ENCODE data around the gene TPRA1. TPM values are rescaled to one million over a fixed set of nuclear protein-coding genes. Genes with fewer than 3 reads are reported as not detected.

TPRA1 gene
- total and polyA plus RNA-seq, 2 experiments from 2014 or later, result 16.7 to 30.4 TPM

DNA sequence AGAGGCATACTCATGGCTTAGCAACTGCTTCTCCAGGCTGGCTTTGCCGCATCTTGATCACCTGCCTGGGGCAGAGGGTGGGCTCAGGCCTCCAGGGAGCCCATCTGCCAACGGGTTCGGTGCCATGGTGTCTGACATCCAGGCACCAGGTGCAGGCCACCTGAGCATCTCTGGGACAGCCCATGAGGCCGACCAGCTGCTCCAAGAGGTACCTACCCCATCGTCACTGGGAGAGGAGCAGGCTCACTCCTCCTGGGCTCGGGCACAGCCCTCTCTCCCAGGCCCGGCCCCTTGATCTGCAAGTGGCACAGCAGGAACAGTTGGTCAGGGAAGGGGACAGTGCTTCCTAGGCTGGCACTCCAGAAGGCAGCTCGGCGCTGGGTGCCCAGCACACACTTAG lies 21.9 kb downstream of the TPRA1 start (continued):
- TF ChIP-seq ZNF462 (CRISPR knock-in tag; IDR thresholded peaks at IDR 0.05), result no peak

DNA sequence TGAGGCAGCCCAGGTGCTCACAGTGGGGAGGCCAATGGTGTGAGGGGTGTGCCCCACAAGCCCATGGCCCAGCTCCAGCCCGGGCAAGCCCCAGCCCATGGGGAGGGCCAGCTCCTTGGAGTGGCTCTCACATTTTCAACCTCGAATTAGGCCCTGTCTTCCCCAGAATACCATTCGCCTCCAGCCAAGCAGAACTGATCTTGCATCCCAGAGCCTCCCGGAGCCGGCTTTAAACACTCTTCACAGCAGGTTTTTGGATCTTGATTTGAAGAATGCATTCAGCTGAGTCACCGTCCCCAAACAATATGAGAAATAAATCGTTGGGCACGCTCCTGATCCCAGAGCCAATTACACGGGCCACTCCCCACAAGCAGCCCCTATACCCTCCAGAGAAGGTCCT lies 23.7 kb downstream of the TPRA1 start:
- Histone ChIP-seq H3K4me3 (no peak overlapping the region), H3K27ac (ENCODE audit: low read depth) (no peak overlapping the region), H3K4me1 (ENCODE audit: insufficient read depth) (no peaks in the 10 kb centered on the region), H2AFZ (no peak overlapping the region), H3K4me2 (no peak overlapping the region), H3K36me3 (ENCODE audit: insufficient read depth) (no peaks in the 10 kb centered on the region), H3K9me2 (ENCODE audit: insufficient read depth) (no peaks in the 10 kb centered on the region), H3K27me3 (ENCODE audit: insufficient read depth) (no peaks in the 10 kb centered on the region), H3K79me2 (replicated peaks; ENCODE audit: insufficient read depth) (no peaks in the 10 kb centered on the region), H4K20me1 (replicated peaks; ENCODE audit: insufficient read depth) (no peaks in the 10 kb centered on the region), H3F3A (replicated peaks; ENCODE audit: low read depth) (no peaks in the 10 kb centered on the region)
- peaks cover 4% of the 10 kb centered on the region; the same call in 1 of the 3 replicates for H3K36me3 Mint-ChIP-seq (ENCODE audit: low read depth)
- peaks cover 2% of the 10 kb centered on the region for H3K27me3 Mint-ChIP-seq (ENCODE audit: insufficient read depth, low read depth, poor library complexity)
- no peaks in the 10 kb centered on the region; the same call in 2 of the 3 replicates for H3K4me1 Mint-ChIP-seq
- H3K4me3 Mint-ChIP-seq, result no peak overlapping the region
- no peaks in the 10 kb centered on the region for H3K9me3 Mint-ChIP-seq
- DNase-seq (ENCODE audit: low spot score), result no peak
- ATAC-seq, result no peak
- no peak overlapping the region for H3K27ac Mint-ChIP-seq
- TF ChIP-seq, protein P1, sequence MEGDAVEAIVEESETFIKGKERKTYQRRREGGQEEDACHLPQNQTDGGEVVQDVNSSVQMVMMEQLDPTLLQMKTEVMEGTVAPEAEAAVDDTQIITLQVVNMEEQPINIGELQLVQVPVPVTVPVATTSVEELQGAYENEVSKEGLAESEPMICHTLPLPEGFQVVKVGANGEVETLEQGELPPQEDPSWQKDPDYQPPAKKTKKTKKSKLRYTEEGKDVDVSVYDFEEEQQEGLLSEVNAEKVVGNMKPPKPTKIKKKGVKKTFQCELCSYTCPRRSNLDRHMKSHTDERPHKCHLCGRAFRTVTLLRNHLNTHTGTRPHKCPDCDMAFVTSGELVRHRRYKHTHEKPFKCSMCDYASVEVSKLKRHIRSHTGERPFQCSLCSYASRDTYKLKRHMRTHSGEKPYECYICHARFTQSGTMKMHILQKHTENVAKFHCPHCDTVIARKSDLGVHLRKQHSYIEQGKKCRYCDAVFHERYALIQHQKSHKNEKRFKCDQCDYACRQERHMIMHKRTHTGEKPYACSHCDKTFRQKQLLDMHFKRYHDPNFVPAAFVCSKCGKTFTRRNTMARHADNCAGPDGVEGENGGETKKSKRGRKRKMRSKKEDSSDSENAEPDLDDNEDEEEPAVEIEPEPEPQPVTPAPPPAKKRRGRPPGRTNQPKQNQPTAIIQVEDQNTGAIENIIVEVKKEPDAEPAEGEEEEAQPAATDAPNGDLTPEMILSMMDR (conservative IDR thresholded peaks at IDR 0.05; ENCODE audit: low read depth in 2 of 2), result no peak
- TF ChIP-seq JUNB (IDR thresholded peaks at IDR 0.05; ENCODE audit: unreplicated experiment) (no peak), ZNF462 (CRISPR knock-in tag; IDR thresholded peaks at IDR 0.05) (no peak), ZNF331 (CRISPR knock-in tag; IDR thresholded peaks at IDR 0.05; ENCODE audit: low read depth) (no peak)
